K562 (cell line): ENCODE results near the gene HS3ST5.

Experiments used
- BCL6 ChIP-seq: fragments of 250-450 bp; sonication (Bioruptor Pico); IDR thresholded peaks from 2 replicates; pipeline ENCODE4 v1.4.0; 2020
- ZNF431 ChIP-seq: sonication (generic); formaldehyde crosslinking; IDR thresholded peaks from 2 replicates; pipeline ENCODE4 v1.8.0; 2022; ENCODE audit warnings: mild to moderate bottlenecking, missing genetic modification reagents
- TF ChIP-seq, protein P1 (sequence below): sonication (generic); formaldehyde crosslinking; IDR thresholded peaks from 2 replicates; pipeline ENCODE4 v1.8.1; 2022; ENCODE audit warnings: missing genetic modification reagents
- TF ChIP-seq, protein P2 (sequence below), 3 experiments: IDR thresholded peaks in 2 of 3; conservative IDR thresholded peaks in 1 of 3; 2 replicates each; pipeline ENCODE4 v1.5.1; 2011 to 2012; ENCODE audit warnings: low read length in 3 of 3, mild to moderate bottlenecking in 3 of 3, control low read depth in 2 of 3, improper control_type of control experiment in 1 of 3, inconsistent platforms in 1 of 3, low read depth in 1 of 3, mixed read lengths in 1 of 3, moderate library complexity in 1 of 3; ENCODE audit not compliant: insufficient read depth in 2 of 3

GRCh38 chr6:114068116-114068515, 274.7 kb downstream of the HS3ST5 start:
- no peak for TF ChIP-seq BCL6 (CRISPR knock-in tag)
- TF ChIP-seq ZNF431 (CRISPR knock-in tag): no peak
- TF ChIP-seq, protein P1, sequence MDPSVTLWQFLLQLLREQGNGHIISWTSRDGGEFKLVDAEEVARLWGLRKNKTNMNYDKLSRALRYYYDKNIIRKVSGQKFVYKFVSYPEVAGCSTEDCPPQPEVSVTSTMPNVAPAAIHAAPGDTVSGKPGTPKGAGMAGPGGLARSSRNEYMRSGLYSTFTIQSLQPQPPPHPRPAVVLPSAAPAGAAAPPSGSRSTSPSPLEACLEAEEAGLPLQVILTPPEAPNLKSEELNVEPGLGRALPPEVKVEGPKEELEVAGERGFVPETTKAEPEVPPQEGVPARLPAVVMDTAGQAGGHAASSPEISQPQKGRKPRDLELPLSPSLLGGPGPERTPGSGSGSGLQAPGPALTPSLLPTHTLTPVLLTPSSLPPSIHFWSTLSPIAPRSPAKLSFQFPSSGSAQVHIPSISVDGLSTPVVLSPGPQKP: no peak
- TF ChIP-seq, protein P2, sequence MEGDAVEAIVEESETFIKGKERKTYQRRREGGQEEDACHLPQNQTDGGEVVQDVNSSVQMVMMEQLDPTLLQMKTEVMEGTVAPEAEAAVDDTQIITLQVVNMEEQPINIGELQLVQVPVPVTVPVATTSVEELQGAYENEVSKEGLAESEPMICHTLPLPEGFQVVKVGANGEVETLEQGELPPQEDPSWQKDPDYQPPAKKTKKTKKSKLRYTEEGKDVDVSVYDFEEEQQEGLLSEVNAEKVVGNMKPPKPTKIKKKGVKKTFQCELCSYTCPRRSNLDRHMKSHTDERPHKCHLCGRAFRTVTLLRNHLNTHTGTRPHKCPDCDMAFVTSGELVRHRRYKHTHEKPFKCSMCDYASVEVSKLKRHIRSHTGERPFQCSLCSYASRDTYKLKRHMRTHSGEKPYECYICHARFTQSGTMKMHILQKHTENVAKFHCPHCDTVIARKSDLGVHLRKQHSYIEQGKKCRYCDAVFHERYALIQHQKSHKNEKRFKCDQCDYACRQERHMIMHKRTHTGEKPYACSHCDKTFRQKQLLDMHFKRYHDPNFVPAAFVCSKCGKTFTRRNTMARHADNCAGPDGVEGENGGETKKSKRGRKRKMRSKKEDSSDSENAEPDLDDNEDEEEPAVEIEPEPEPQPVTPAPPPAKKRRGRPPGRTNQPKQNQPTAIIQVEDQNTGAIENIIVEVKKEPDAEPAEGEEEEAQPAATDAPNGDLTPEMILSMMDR (IDR thresholded peaks at IDR 0.05 in 2 of 3, conservative IDR thresholded peaks at IDR 0.05 in 1 of 3; ENCODE audit: insufficient read depth in 2 of 3, low read depth in 1 of 3, low read length in 3 of 3): no peak
